Calu3 (cell line): ENCODE results near the gene TMCC2. TPM values are rescaled to one million over a fixed set of nuclear protein-coding genes. Genes with fewer than 3 reads are reported as not detected.

ENCODE experiments used
- BruUV-seq: library from RNA; stranded (reverse); fragments of 400-500 nt; replicated peaks from 2 replicates; lab custom pipeline; 2021; lab: Mats Ljungman, UMichigan
- CTCF ChIA-PET: fragments of 300-600 bp; sonication (Branson Sonifier 250); formaldehyde crosslinking; loops from one replicate; lab custom pipeline; 2022; ENCODE audit warnings: antibody characterized with exemption; lab: Charles Lee
- DNase-seq: peaks from one replicate; pipeline ENCODE4 v3.0.0; 2022
- H3K27ac Mint-ChIP-seq: one replicate; pipeline ENCODE4 v1.8.0; 2022; ENCODE audit warnings: mixed read lengths; ENCODE audit not compliant: unreplicated experiment
- H3K27me3 Mint-ChIP-seq: one replicate; pipeline ENCODE4 v1.8.0; 2022; ENCODE audit warnings: mixed read lengths; ENCODE audit not compliant: unreplicated experiment
- H3K36me3 Mint-ChIP-seq: one replicate; pipeline ENCODE4 v1.8.0; 2022; ENCODE audit warnings: mild to moderate bottlenecking, moderate library complexity, mixed read lengths; ENCODE audit not compliant: insufficient read depth, unreplicated experiment
- H3K4me1 Mint-ChIP-seq: one replicate; pipeline ENCODE4 v1.8.0; 2022; ENCODE audit warnings: mild to moderate bottlenecking, low read depth, mixed read lengths; ENCODE audit not compliant: unreplicated experiment
- H3K4me3 Mint-ChIP-seq: one replicate; pipeline ENCODE4 v1.8.0; 2022; ENCODE audit warnings: mild to moderate bottlenecking, low read depth, moderate library complexity, mixed read lengths; ENCODE audit not compliant: unreplicated experiment
- H3K9me3 Mint-ChIP-seq: one replicate; pipeline ENCODE4 v1.8.0; 2022; ENCODE audit warnings: low read depth, mixed read lengths; ENCODE audit not compliant: unreplicated experiment
- intact Hi-C: fragments of 100-400 bp; cut with micrococcal nuclease; formaldehyde crosslinking; loops from one replicate; pipeline ENCODE4 v1.10.0; 2022; ENCODE audit not compliant: unreplicated experiment
- total RNA-seq: library from RNA; stranded (reverse); gene quantifications from 2 replicates; pipeline ENCODE4 v1.2.3, GENCODE V29; 2022
- TF ChIP-seq, protein P1 (sequence below): fragments of 200-600 bp; IDR thresholded peaks from one replicate; pipeline ENCODE4 v1.8.0; 2022; ENCODE audit warnings: antibody characterized with exemption; ENCODE audit not compliant: unreplicated experiment

Gene TMCC2
- total RNA-seq, 1 experiment from 2014 or later: 0.33 TPM

DNA sequence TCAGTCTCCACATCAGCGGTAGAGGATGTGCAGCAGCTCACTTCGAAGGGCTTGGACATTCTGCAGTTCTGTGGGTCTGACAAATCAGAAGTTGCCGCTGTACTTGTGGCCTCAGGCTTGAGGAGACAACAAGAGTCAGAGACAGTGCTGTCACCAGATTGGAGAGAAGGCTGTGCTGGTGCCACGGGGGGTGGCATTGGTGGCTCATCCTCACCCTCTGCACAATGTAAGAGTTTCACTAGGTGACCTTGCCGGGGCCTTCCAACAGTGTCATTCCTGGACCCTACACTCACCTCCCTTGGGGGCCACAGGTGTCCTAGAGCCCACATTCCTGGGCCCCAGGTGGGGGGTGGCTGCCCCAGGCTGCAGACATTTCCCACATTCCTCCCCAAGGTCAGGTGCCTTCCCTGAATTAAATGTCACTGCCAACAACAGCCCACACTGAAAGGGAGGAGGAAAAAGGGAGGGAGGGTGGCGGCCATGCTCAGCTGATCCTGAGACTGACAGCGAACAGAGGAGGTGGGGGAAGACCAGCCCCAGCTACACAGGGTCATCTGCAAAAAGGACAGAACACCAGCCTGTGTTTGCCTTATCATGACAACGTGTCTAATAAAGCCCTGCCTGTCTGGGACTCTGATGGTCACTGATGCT lies 46.4 kb downstream of the TMCC2 start:
- intact Hi-C loops: no loop called here
- Mint-ChIP-seq H3K9me3 (no peaks in the 10 kb centered on the region), H3K36me3 (no peaks in the 10 kb centered on the region), H3K4me3 (no peak overlapping the region), H3K27me3 (peaks cover 36% of the 10 kb centered on the region), H3K27ac (no peak overlapping the region), H3K4me1 (peaks cover 18% of the 10 kb centered on the region)
- DNase-seq: no peak
- TF ChIP-seq, protein P1, sequence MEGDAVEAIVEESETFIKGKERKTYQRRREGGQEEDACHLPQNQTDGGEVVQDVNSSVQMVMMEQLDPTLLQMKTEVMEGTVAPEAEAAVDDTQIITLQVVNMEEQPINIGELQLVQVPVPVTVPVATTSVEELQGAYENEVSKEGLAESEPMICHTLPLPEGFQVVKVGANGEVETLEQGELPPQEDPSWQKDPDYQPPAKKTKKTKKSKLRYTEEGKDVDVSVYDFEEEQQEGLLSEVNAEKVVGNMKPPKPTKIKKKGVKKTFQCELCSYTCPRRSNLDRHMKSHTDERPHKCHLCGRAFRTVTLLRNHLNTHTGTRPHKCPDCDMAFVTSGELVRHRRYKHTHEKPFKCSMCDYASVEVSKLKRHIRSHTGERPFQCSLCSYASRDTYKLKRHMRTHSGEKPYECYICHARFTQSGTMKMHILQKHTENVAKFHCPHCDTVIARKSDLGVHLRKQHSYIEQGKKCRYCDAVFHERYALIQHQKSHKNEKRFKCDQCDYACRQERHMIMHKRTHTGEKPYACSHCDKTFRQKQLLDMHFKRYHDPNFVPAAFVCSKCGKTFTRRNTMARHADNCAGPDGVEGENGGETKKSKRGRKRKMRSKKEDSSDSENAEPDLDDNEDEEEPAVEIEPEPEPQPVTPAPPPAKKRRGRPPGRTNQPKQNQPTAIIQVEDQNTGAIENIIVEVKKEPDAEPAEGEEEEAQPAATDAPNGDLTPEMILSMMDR: no peak
- CTCF ChIA-PET: interaction anchor here (0.7 to 6.1 kb wide), 24 partner anchors 9 to 250 kb away, joined by 3 to 303 read pairs (median 6); partner anchors contain the start of genes NUAK2 and TMCC2
- no TSS peak for BruUV-seq

DNA sequence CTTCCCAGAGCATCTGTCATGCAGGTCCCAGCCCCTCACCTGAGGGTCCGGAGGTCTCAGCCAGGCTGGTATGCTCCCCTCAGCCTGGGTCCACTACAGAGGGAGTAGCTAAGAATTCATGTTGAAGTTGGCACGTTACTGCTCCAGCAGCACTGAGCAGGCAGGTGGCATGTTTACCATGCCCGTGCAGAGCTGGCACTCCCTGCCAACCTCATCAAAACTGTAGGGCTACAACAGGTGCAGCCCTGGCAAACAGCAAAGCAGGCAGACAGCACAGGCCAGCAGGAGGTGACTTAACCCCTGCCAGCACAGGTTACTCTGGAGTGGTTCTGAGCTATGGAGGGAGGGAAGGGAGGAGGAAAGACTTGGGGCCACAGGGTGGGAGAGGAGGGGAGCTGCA lies 47.4 kb downstream of the TMCC2 start:
- Mint-ChIP-seq H3K9me3 (no peaks in the 10 kb centered on the region), H3K36me3 (no peaks in the 10 kb centered on the region), H3K4me3 (no peak overlapping the region), H3K4me1 (peaks cover 18% of the 10 kb centered on the region), H3K27ac (no peak overlapping the region), H3K27me3 (peaks cover 26% of the 10 kb centered on the region)
- DNase-seq: no peak
- BruUV-seq: no TSS peak
- intact Hi-C loops: no loop called here
- TF ChIP-seq, protein P1: no peak
- CTCF ChIA-PET: interaction anchor here (0.6 to 6.1 kb wide), 4 partner anchors 26 to 72 kb away, joined by 3 to 303 read pairs (median 65); partner anchors contain the start of gene NUAK2

DNA sequence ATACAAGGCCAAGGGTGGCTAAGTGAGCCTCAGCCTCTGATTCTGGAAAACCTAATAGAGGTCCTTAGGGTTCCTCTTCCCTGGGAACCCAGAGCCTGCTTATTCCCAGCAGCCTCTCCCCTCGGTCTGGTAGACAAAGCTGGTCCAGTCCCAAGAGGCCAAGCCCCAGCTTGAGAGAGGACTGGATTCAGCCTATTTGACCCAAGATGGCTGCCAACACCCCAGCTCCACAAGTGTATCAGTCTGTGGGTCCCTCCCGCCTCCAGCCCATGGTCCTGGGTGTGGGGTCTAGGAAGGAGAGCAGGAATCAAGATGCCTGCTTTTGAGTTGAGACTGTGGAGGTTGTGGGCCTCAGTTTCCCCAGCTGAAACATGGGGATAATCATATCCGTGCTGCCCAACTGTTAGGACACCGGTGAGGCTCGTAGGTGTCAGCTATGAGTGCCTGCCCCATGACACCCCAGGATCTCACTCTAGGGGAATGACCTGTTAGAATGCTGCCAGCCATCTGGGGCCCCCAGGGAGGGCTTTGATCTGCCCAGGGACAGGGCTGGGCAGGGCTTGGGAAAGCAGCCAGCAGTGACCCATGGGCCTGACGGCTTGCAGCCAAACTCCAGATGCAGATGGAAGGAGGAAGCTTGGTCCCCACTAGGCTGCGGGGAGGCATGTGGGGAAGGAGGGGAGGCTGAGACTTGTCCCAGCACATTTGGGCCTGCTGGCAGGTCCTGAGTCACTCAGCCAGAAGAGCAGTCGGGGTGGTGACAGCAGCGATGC lies 48.4 kb downstream of the TMCC2 start:
- CTCF ChIA-PET: interaction anchor here (1.0 to 5.9 kb wide), 3 partner anchors 26 to 52 kb away, joined by 3 to 303 read pairs (median 3); no protein-coding TSS in a partner anchor
- Mint-ChIP-seq H3K36me3 (no peaks in the 10 kb centered on the region), H3K27me3 (peaks cover 16% of the 10 kb centered on the region), H3K27ac (no peak overlapping the region), H3K4me3 (no peak overlapping the region), H3K4me1 (peaks cover 10% of the 10 kb centered on the region), H3K9me3 (no peaks in the 10 kb centered on the region)
- TF ChIP-seq, protein P1: no peak
- intact Hi-C loops: no loop called here
- DNase-seq: no peak
- no TSS peak for BruUV-seq

DNA sequence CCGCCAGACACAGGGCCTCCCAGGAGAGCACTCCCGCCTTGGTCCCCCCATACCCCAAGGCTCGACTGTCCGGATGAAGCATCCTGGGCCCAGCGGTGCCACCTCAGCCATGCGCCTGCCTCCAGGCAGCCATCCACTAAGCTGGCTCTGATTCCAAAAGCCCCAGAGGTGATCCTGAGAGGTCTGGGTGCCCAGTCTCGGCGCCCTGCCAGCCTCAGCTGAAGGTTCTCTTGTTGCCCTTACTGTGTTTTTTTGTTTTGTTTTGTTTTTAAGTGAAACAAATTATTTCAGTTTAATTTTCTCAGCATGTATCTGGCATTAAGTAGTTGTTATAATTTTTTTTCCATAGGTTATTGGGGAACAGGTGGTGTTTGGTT lies 48.9 kb downstream of the TMCC2 start:
- Mint-ChIP-seq H3K36me3 (no peaks in the 10 kb centered on the region), H3K27me3 (peaks cover 11% of the 10 kb centered on the region), H3K4me1 (peaks cover 6% of the 10 kb centered on the region), H3K4me3 (no peak overlapping the region), H3K9me3 (no peaks in the 10 kb centered on the region), H3K27ac (no peak overlapping the region)
- intact Hi-C loops: no loop called here
- DNase-seq: no peak
- CTCF ChIA-PET: interaction anchor here (0.9 to 1.1 kb wide), 2 partner anchors 49 to 487 kb away, joined by 3 to 6 read pairs; no protein-coding TSS in a partner anchor
- TF ChIP-seq, protein P1: no peak
- no TSS peak for BruUV-seq
